ENCODE results near the gene SLX9. TPM values are rescaled to one million over a fixed set of nuclear protein-coding genes. Genes with fewer than 3 reads are reported as not detected.

Gene SLX9
- total and polyA plus RNA-seq, 2 donors (not counting 3 experiments of a cell fraction or from before 2014, with no cell fraction given), result 27.0 to 50.6 TPM

- no peaks in the 10 kb centered on the region for H3K9me3 ChIP-seq (replicated peaks; ENCODE audit: control insufficient read depth, insufficient read depth, low read length)
- no peaks in the 10 kb centered on the region for H3K27me3 ChIP-seq (ENCODE audit: control insufficient read depth in 2 of 2, insufficient read depth in 2 of 2, low read length in 2 of 2)
- H3K9ac ChIP-seq (replicated peaks; ENCODE audit: extremely low read depth, insufficient read depth, low read length), result no peak overlapping the region
- no peak overlapping the region for H2AFZ ChIP-seq (ENCODE audit: low read depth, low read length)
- no peak overlapping the region for H3K4me2 ChIP-seq (ENCODE audit: insufficient read depth, low read length)
- CTCF ChIA-PET, result interaction anchor here (0.7 to 4.1 kb wide), 3 partner anchors 23 to 164 kb away, joined by 3 to 21 read pairs (median 5); no protein-coding TSS in a partner anchor
- H4K20me1 ChIP-seq (replicated peaks; ENCODE audit: control insufficient read depth, extremely low read depth, insufficient read depth, low read length), result no peaks in the 10 kb centered on the region
- no peak for DNase-seq (ENCODE audit: low read depth, low spot score)
- intact Hi-C loops (cut with micrococcal nuclease), result no loop called here
- no TSS peak for BruUV-seq (replicated peaks)
- no peak overlapping the region for H3K27ac ChIP-seq (ENCODE audit: insufficient read depth, low read depth, low read length)
- TF ChIP-seq JUN (IDR thresholded peaks at IDR 0.05; ENCODE audit: borderline replicate concordance, insufficient read depth, insufficient read length, low read depth), result no peak
- TF ChIP-seq POLR2AphosphoS5 (IDR thresholded peaks at IDR 0.05; ENCODE audit: insufficient read depth, low read depth, low read length), result no peak
- TF ChIP-seq POLR2A (IDR thresholded peaks at IDR 0.05; ENCODE audit: low read depth, low read length), result no peak
- TF ChIP-seq FOS (IDR thresholded peaks at IDR 0.05; ENCODE audit: borderline replicate concordance, insufficient read depth, low read length), result no peak
- TF ChIP-seq GATA2 (IDR thresholded peaks at IDR 0.05; ENCODE audit: insufficient read depth, insufficient read length, low read depth, low read length), result no peak
- no peaks in the 10 kb centered on the region for H3K9me1 ChIP-seq (replicated peaks; ENCODE audit: control insufficient read depth, extremely low read depth, insufficient read depth, low read length)
- dilution Hi-C loops (cut with MboI; ENCODE audit: extremely low pct_ligation_motif_present, low sequenced_read_pairs), result no loop called here
- FAIRE-seq, result no peak
- H3K4me1 ChIP-seq (ENCODE audit: control insufficient read depth, extremely low read depth, insufficient read depth, low read length), result peaks cover 12% of the 10 kb centered on the region
- POLR2A ChIA-PET, result no interaction called here
- no peaks in the 10 kb centered on the region for H3K79me2 ChIP-seq (ENCODE audit: control insufficient read depth, insufficient read depth, low read length)
- H3K4me3 ChIP-seq (replicated peaks in 1 of 3; ENCODE audit: insufficient read depth in 1 of 3, low read depth in 1 of 3, low read length in 3 of 3), result no peak overlapping the region
- H3K36me3 ChIP-seq (ENCODE audit: control insufficient read depth in 2 of 2, extremely low read depth in 1 of 2, insufficient read depth in 2 of 2, low read length in 2 of 2), result peaks cover 0 to 9% of the 10 kb centered on the region in 2 experiments
Measured at GRCh38 chr21:44972821-44973220, 33.0 kb downstream of the SLX9 start.

GRCh38 chr21:44973598-44973997, 33.8 kb downstream of the SLX9 start:
- no peaks in the 10 kb centered on the region for H3K9me1 ChIP-seq (replicated peaks; ENCODE audit: control insufficient read depth, extremely low read depth, insufficient read depth, low read length)
- no peak overlapping the region for H3K9ac ChIP-seq (replicated peaks; ENCODE audit: extremely low read depth, insufficient read depth, low read length)
- no peak overlapping the region for H3K4me3 ChIP-seq (replicated peaks in 1 of 3; ENCODE audit: insufficient read depth in 1 of 3, low read depth in 1 of 3, low read length in 3 of 3)
- no peaks in the 10 kb centered on the region for H3K27me3 ChIP-seq (ENCODE audit: control insufficient read depth in 2 of 2, insufficient read depth in 2 of 2, low read length in 2 of 2)
- H3K4me1 ChIP-seq (ENCODE audit: control insufficient read depth, extremely low read depth, insufficient read depth, low read length), result peaks cover 12% of the 10 kb centered on the region
- BruUV-seq (replicated peaks), result no TSS peak
- TF ChIP-seq MYC (IDR thresholded peaks at IDR 0.05; ENCODE audit: low read depth, low read length) (no peak), POLR2A (IDR thresholded peaks at IDR 0.05; ENCODE audit: low read depth, low read length) (no peak), JUN (IDR thresholded peaks at IDR 0.05; ENCODE audit: borderline replicate concordance, insufficient read depth, insufficient read length, low read depth) (no peak), MAX (IDR thresholded peaks at IDR 0.05; ENCODE audit: insufficient read depth, insufficient read length) (no peak), GATA2 (IDR thresholded peaks at IDR 0.05; ENCODE audit: insufficient read depth, insufficient read length, low read depth, low read length) (no peak), EZH2 (IDR thresholded peaks at IDR 0.05; ENCODE audit: borderline replicate concordance, low read depth, low read length, severe bottlenecking) (no peak), POLR2AphosphoS5 (IDR thresholded peaks at IDR 0.05; ENCODE audit: insufficient read depth, low read depth, low read length) (no peak), FOS (IDR thresholded peaks at IDR 0.05; ENCODE audit: borderline replicate concordance, insufficient read depth, low read length) (no peak), CTCF (IDR thresholded peaks at IDR 0.05; ENCODE audit: extremely low read depth in 1 of 2, insufficient read depth in 1 of 2, low read depth in 1 of 2, low read length in 2 of 2) (no peak)
- dilution Hi-C loops (cut with MboI; ENCODE audit: extremely low pct_ligation_motif_present, low sequenced_read_pairs) (no loop called here), intact Hi-C loops (cut with micrococcal nuclease) (no loop called here)
- no peak overlapping the region for H3K4me2 ChIP-seq (ENCODE audit: insufficient read depth, low read length)
- H3K79me2 ChIP-seq (ENCODE audit: control insufficient read depth, insufficient read depth, low read length), result no peaks in the 10 kb centered on the region
- DNase-seq (ENCODE audit: low read depth, low spot score), result no peak
- no peaks in the 10 kb centered on the region for H3K9me3 ChIP-seq (replicated peaks; ENCODE audit: control insufficient read depth, insufficient read depth, low read length)
- CTCF ChIA-PET, result interaction anchor here (0.7 to 4.1 kb wide), 4 partner anchors 10 to 164 kb away, joined by 3 to 21 read pairs (median 6); no protein-coding TSS in a partner anchor
- POLR2A ChIA-PET, result no interaction called here
- H4K20me1 ChIP-seq (replicated peaks; ENCODE audit: control insufficient read depth, extremely low read depth, insufficient read depth, low read length), result no peaks in the 10 kb centered on the region
- no peak overlapping the region for H3K27ac ChIP-seq (ENCODE audit: insufficient read depth, low read depth, low read length)
- H3K36me3 ChIP-seq (ENCODE audit: control insufficient read depth in 2 of 2, extremely low read depth in 1 of 2, insufficient read depth in 2 of 2, low read length in 2 of 2), result peaks cover 0 to 6% of the 10 kb centered on the region in 2 experiments
- H2AFZ ChIP-seq (ENCODE audit: low read depth, low read length), result no peak overlapping the region
- no peak for FAIRE-seq

Data from endothelial cell of umbilical vein (primary cell).